H1 (cell line): ENCODE data around the gene ZNF486. TPM values are rescaled to one million over a fixed set of nuclear protein-coding genes. Genes with fewer than 3 reads are reported as not detected.
A peak's percentile ranks its signal among the peaks of the same experiment; 100 is the strongest.

Experiments
- ASH2L ChIP-seq: fragments of 200-600, 300-600 bp; sonication (generic); IDR thresholded peaks from one replicate; pipeline ENCODE4 v1.7.1; 2017; ENCODE audit warnings: low read length
- BCL11A ChIP-seq, 2 experiments: IDR thresholded peaks; one replicate each; pipeline ENCODE4 v1.6.1; 2011; ENCODE audit warnings: low read depth in 2 of 2, low read length in 2 of 2, mild to moderate bottlenecking in 2 of 2
- BRCA1 ChIP-seq: IDR thresholded peaks from 2 replicates; pipeline ENCODE4 v1.6.1; 2012; ENCODE audit warnings: low read depth, low read length, improper control_type of control experiment
- CREB1 ChIP-seq: IDR thresholded peaks from 2 replicates; pipeline ENCODE4 v1.6.1; 2012; ENCODE audit warnings: inconsistent platforms
- CTBP2 ChIP-seq: IDR thresholded peaks from 2 replicates; pipeline ENCODE4 v1.7.0; 2011; ENCODE audit warnings: borderline replicate concordance, mild to moderate bottlenecking, moderate library complexity, mixed read lengths, low read length; ENCODE audit not compliant: insufficient read depth, insufficient read length
- EGR1 ChIP-seq: IDR thresholded peaks from 2 replicates; pipeline ENCODE4 v1.6.1; 2011; ENCODE audit warnings: low read depth, low read length, borderline replicate concordance
- EZH2 ChIP-seq: fragments of 200-600 bp; sonication (generic); IDR thresholded peaks from 2 replicates; pipeline ENCODE4 v1.7.1; 2012; ENCODE audit warnings: low read depth, mild to moderate bottlenecking, moderate library complexity, low read length, inconsistent platforms; ENCODE audit not compliant: severe bottlenecking
- FOSL1 ChIP-seq: IDR thresholded peaks from 2 replicates; pipeline ENCODE4 v1.6.1; 2011; ENCODE audit warnings: mild to moderate bottlenecking, low read depth, low read length, moderate library complexity; ENCODE audit not compliant: insufficient read depth
- HDAC6 ChIP-seq: IDR thresholded peaks from one replicate; pipeline ENCODE4 v1.7.1; 2012; ENCODE audit warnings: low read depth, mild to moderate bottlenecking, inconsistent platforms, low read length, moderate library complexity
- NRF1 ChIP-seq: IDR thresholded peaks from 2 replicates; pipeline ENCODE4 v1.6.1; 2011; ENCODE audit warnings: mild to moderate bottlenecking, low read depth, low read length, improper control_type of control experiment
- PHF8 ChIP-seq: fragments of 200-600 bp; sonication (generic); conservative IDR thresholded peaks from 2 replicates; pipeline ENCODE4 v1.7.1; 2012; ENCODE audit warnings: low read depth, mild to moderate bottlenecking, inconsistent platforms, low read length, moderate library complexity
- POU5F1 ChIP-seq: IDR thresholded peaks from 2 replicates; pipeline ENCODE4 v1.6.1; 2011; ENCODE audit warnings: low read depth, mild to moderate bottlenecking, low read length, moderate library complexity
- RBBP5 ChIP-seq: IDR thresholded peaks from 2 replicates; pipeline ENCODE4 v1.7.1; 2012; ENCODE audit warnings: low read depth, mild to moderate bottlenecking, inconsistent platforms, low read length, moderate library complexity, borderline replicate concordance
- RFX5 ChIP-seq: IDR thresholded peaks from 2 replicates; pipeline ENCODE4 v1.6.1; 2011; ENCODE audit warnings: low read depth, low read length, improper control_type of control experiment, borderline replicate concordance
- RNF2 ChIP-seq: fragments of 200-900, 300-1000 bp; sonication (generic); IDR thresholded peaks from 2 replicates; pipeline ENCODE4 v1.7.1; 2016; ENCODE audit warnings: borderline replicate concordance, low read depth, mild to moderate bottlenecking, antibody characterized with exemption, low read length; ENCODE audit not compliant: poor library complexity, severe bottlenecking; ENCODE audit errors: missing control alignments
- SIN3A ChIP-seq, 2 experiments: IDR thresholded peaks in 1 of 2; conservative IDR thresholded peaks in 1 of 2; 2 replicates each; pipeline ENCODE4 v1.6.1; 2011 to 2012; ENCODE audit warnings: low read length in 2 of 2, improper control_type of control experiment in 1 of 2, low read depth in 1 of 2, mild to moderate bottlenecking in 1 of 2
- SRF ChIP-seq: IDR thresholded peaks from 2 replicates; pipeline ENCODE4 v1.6.1; 2011; ENCODE audit warnings: mild to moderate bottlenecking, low read depth, low read length, moderate library complexity
- TAF7 ChIP-seq: optimal IDR thresholded peaks from 2 replicates; pipeline ENCODE3; 2011; ENCODE audit warnings: low read depth, mild to moderate bottlenecking, inconsistent platforms, low read length, moderate library complexity, borderline replicate concordance
- TCF12 ChIP-seq: IDR thresholded peaks from 2 replicates; pipeline ENCODE4 v1.6.1; 2011; ENCODE audit warnings: low read depth, mild to moderate bottlenecking, low read length
- polyA plus RNA-seq, 7 experiments: library from polyadenylated mRNA; depleted of rRNA in 3 of 7; stranded (reverse) in 5 of 7; unstranded in 2 of 7; fragments of >200 nt in 5 of 7; fragments of 200-250 nt in 2 of 7; gene quantifications; 1 replicate in 5 of 7; 2 replicates in 1 of 7; 4 replicates in 1 of 7; pipeline versions ENCODE4 v1.2.1 to v1.2.3, GENCODE V29; 2011 to 2013; ENCODE audit warnings: missing spikeins in 2 of 7, mixed read lengths in 2 of 7
- total RNA-seq: library from RNA; stranded (reverse); fragmentation: NEBNext Ultra II Directional; extraction: Animal tissue kit (Norgen Biotek cat#: 25700); gene quantifications from 2 replicates; pipeline ENCODE4 v1.2.1, GENCODE V29; 2021
- TF ChIP-seq, protein P1 (sequence below): IDR thresholded peaks from 2 replicates; pipeline ENCODE4 v1.6.1; 2012; ENCODE audit warnings: inconsistent platforms
- TF ChIP-seq, protein P2 (sequence below): IDR thresholded peaks from 2 replicates; pipeline ENCODE4 v1.6.1; 2012; ENCODE audit warnings: low read length, inconsistent platforms

ZNF486 gene
- total and polyA plus RNA-seq, 2 of the 8 experiments (the other 6 are each of a cell fraction or from before 2014, with no cell fraction given): 10.7 to 23.4 TPM

DNA sequence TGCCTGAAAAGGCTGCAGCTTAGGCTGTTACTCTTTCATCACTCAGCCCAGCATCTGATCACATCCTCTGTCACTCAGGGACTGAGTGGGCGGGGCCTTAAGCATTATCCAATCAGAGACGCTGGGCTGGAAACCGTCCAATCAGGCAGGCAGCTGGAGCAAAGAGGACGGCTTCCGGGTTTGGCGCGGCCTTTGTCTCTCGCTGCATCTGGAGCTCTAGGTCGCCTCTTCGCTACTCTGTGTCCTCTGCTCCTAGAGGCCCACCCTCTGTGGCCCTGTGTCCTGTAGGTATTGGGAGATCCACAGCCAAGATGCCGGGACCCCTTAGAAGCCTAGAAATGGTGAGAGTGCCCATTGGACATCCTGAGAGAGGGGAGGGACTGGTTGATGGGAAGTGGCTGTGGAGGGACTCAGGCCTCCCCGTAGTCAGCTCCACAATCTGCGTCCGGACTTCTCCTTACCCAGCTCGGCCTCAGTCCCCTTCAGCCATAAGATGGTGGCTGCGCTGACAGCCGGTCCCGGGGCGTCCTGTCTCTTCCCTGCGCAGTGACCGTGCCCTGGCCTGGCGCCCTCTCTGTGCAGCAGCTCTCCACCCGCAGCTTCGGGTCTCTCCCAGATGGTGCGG lies at the start of gene ZNF486 (continued):
- TF ChIP-seq HDAC6: no peak
- peak; percentile 73 for TF ChIP-seq ASH2L
- TF ChIP-seq EZH2: no peak
- no peak for TF ChIP-seq TCF12
- TF ChIP-seq RFX5: 0 out of 2 replicates have a peak, but pooled peaks have one; percentile 17
- TF ChIP-seq, protein P1, sequence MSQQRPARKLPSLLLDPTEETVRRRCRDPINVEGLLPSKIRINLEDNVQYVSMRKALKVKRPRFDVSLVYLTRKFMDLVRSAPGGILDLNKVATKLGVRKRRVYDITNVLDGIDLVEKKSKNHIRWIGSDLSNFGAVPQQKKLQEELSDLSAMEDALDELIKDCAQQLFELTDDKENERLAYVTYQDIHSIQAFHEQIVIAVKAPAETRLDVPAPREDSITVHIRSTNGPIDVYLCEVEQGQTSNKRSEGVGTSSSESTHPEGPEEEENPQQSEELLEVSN: no peak
- TF ChIP-seq TAF7: no peak
- TF ChIP-seq, protein P2, sequence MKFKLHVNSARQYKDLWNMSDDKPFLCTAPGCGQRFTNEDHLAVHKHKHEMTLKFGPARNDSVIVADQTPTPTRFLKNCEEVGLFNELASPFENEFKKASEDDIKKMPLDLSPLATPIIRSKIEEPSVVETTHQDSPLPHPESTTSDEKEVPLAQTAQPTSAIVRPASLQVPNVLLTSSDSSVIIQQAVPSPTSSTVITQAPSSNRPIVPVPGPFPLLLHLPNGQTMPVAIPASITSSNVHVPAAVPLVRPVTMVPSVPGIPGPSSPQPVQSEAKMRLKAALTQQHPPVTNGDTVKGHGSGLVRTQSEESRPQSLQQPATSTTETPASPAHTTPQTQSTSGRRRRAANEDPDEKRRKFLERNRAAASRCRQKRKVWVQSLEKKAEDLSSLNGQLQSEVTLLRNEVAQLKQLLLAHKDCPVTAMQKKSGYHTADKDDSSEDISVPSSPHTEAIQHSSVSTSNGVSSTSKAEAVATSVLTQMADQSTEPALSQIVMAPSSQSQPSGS: no peak
- TF ChIP-seq RBBP5: no peak
- TF ChIP-seq BCL11A (IDR thresholded peaks at IDR 0.05; ENCODE audit: low read depth in 2 of 2, low read length in 2 of 2): no peak
- no peak for TF ChIP-seq CTBP2
- no peak for TF ChIP-seq BRCA1
- no peak for TF ChIP-seq SRF
- no peak for TF ChIP-seq RNF2
- no peak for TF ChIP-seq FOSL1
- TF ChIP-seq SIN3A (conservative IDR thresholded peaks at IDR 0.05 in 1 of 2, IDR thresholded peaks at IDR 0.05 in 1 of 2; ENCODE audit: low read depth in 1 of 2, low read length in 2 of 2): peak; percentile 46 to 65; a peak in 2 of 4 replicates
- peak; percentile 85 for TF ChIP-seq PHF8
- no peak for TF ChIP-seq CREB1
- no peak for TF ChIP-seq EGR1
- TF ChIP-seq NRF1: no peak
- no peak for TF ChIP-seq POU5F1
